ENCODE data around the gene AQP7. TPM values are rescaled to one million over a fixed set of nuclear protein-coding genes. Genes with fewer than 3 reads are reported as not detected.

AQP7 gene
- polyA plus RNA-seq, 1 donor from 2014 or later, result not detected

DNA sequence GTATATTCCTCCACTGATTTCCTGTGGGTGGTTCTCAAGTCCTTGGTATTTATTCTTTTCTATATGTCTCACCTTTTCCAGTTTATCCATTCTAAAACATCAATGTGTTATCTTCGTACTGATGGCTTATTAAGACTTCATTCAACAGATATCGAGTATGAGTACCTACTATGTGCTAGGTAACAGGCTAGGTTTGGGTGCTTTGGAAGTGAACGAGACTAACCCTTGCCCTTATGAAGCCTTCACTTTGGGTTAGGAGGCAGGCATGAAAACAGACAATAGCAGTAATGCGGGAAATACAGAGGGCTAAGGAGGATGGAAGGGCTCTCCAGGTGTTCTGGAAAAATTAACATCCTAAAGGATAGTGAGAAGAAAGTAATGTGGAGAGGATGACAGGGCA, 53.4 kb downstream of the AQP7 start:
- Histone ChIP-seq H2AFZ (ENCODE audit: low read depth, low read length) (no peak overlapping the region), H3K9me2 (ENCODE audit: insufficient read depth, low read length) (no peaks in the 10 kb centered on the region)

DNA sequence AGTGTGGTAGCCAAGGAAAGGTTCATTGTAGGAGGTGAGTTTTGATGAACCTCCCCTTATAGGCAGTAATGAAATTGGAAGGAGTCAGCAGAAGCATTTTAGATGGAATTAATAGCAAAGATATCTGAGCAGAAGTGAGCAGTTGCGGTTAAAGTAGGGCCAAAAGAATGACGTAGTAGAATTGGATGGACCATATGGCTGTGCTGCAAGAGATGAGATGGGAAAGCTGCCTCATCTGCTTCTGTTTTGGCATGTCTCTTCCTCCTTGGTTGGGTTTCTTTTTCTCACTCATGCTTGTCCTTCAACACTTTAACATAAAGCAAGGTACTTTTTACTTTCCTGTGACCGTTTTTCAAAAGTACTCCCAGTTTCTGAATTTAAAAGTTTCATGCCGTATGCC, 55.8 kb downstream of the AQP7 start:
- Histone ChIP-seq H3K4me2 (ENCODE audit: low read length) (no peak overlapping the region), H3K27ac (ENCODE audit: low read length) (no peak overlapping the region), H3K9me2 (ENCODE audit: insufficient read depth, low read length) (no peaks in the 10 kb centered on the region), H3K27me3 (ENCODE audit: insufficient read depth, low read depth, low read length) (no peaks in the 10 kb centered on the region), H4K20me1 (ENCODE audit: insufficient read depth) (no peaks in the 10 kb centered on the region), H2AFZ (ENCODE audit: low read depth, low read length) (no peak overlapping the region), H3K36me3 (ENCODE audit: insufficient read depth, low read length) (peaks cover 5% of the 10 kb centered on the region), H3K79me2 (replicated peaks; ENCODE audit: insufficient read depth, low read length) (no peaks in the 10 kb centered on the region), H3K9ac (ENCODE audit: low read length) (no peak overlapping the region), H3K4me3 (ENCODE audit: low read length) (no peak overlapping the region), H3K9me3 (ENCODE audit: low read length) (no peaks in the 10 kb centered on the region), H3F3A (ENCODE audit: insufficient read depth, low read length, poor library complexity, severe bottlenecking) (no peaks in the 10 kb centered on the region)
- TF ChIP-seq POLR2AphosphoS5 (IDR thresholded peaks at IDR 0.05), result no peak
- TF ChIP-seq MXI1 (conservative IDR thresholded peaks at IDR 0.05; ENCODE audit: poor library complexity, severe bottlenecking), result no peak
- TF ChIP-seq, protein P1, sequence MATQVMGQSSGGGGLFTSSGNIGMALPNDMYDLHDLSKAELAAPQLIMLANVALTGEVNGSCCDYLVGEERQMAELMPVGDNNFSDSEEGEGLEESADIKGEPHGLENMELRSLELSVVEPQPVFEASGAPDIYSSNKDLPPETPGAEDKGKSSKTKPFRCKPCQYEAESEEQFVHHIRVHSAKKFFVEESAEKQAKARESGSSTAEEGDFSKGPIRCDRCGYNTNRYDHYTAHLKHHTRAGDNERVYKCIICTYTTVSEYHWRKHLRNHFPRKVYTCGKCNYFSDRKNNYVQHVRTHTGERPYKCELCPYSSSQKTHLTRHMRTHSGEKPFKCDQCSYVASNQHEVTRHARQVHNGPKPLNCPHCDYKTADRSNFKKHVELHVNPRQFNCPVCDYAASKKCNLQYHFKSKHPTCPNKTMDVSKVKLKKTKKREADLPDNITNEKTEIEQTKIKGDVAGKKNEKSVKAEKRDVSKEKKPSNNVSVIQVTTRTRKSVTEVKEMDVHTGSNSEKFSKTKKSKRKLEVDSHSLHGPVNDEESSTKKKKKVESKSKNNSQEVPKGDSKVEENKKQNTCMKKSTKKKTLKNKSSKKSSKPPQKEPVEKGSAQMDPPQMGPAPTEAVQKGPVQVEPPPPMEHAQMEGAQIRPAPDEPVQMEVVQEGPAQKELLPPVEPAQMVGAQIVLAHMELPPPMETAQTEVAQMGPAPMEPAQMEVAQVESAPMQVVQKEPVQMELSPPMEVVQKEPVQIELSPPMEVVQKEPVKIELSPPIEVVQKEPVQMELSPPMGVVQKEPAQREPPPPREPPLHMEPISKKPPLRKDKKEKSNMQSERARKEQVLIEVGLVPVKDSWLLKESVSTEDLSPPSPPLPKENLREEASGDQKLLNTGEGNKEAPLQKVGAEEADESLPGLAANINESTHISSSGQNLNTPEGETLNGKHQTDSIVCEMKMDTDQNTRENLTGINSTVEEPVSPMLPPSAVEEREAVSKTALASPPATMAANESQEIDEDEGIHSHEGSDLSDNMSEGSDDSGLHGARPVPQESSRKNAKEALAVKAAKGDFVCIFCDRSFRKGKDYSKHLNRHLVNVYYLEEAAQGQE (IDR thresholded peaks at IDR 0.05; ENCODE audit: borderline replicate concordance), result no peak
- TF ChIP-seq EZH2 (IDR thresholded peaks at IDR 0.05; ENCODE audit: borderline replicate concordance, insufficient read depth, low read length, poor library complexity, severe bottlenecking), result no peak
- TF ChIP-seq, protein P2, sequence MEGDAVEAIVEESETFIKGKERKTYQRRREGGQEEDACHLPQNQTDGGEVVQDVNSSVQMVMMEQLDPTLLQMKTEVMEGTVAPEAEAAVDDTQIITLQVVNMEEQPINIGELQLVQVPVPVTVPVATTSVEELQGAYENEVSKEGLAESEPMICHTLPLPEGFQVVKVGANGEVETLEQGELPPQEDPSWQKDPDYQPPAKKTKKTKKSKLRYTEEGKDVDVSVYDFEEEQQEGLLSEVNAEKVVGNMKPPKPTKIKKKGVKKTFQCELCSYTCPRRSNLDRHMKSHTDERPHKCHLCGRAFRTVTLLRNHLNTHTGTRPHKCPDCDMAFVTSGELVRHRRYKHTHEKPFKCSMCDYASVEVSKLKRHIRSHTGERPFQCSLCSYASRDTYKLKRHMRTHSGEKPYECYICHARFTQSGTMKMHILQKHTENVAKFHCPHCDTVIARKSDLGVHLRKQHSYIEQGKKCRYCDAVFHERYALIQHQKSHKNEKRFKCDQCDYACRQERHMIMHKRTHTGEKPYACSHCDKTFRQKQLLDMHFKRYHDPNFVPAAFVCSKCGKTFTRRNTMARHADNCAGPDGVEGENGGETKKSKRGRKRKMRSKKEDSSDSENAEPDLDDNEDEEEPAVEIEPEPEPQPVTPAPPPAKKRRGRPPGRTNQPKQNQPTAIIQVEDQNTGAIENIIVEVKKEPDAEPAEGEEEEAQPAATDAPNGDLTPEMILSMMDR (IDR thresholded peaks at IDR 0.05; ENCODE audit: poor library complexity, severe bottlenecking), result no peak
- TF ChIP-seq SMC3 (conservative IDR thresholded peaks at IDR 0.05; ENCODE audit: poor library complexity), result no peak
- no peak for TF ChIP-seq TAF1 (IDR thresholded peaks at IDR 0.05; ENCODE audit: low read depth)
- no peak for TF ChIP-seq EP300 (conservative IDR thresholded peaks at IDR 0.05; ENCODE audit: poor library complexity, severe bottlenecking)
- TF ChIP-seq RAD21 (conservative IDR thresholded peaks at IDR 0.05), result no peak

More for the DNA sequence above, 53.4 kb downstream of the AQP7 start:
- H3K9me3 ChIP-seq (ENCODE audit: low read length), result no peaks in the 10 kb centered on the region
- H3K9ac ChIP-seq (ENCODE audit: low read length), result no peak overlapping the region
- H3K79me2 ChIP-seq (replicated peaks; ENCODE audit: insufficient read depth, low read length), result no peaks in the 10 kb centered on the region
- no peak for TF ChIP-seq MXI1 (conservative IDR thresholded peaks at IDR 0.05; ENCODE audit: poor library complexity, severe bottlenecking)
- no peaks in the 10 kb centered on the region for H3F3A ChIP-seq (ENCODE audit: insufficient read depth, low read length, poor library complexity, severe bottlenecking)
- no peaks in the 10 kb centered on the region for H4K20me1 ChIP-seq (ENCODE audit: insufficient read depth)
- H3K4me2 ChIP-seq (ENCODE audit: low read length), result no peak overlapping the region
- no peak overlapping the region for H3K4me3 ChIP-seq (ENCODE audit: low read length)
- H3K36me3 ChIP-seq (ENCODE audit: insufficient read depth, low read length), result peaks cover 5% of the 10 kb centered on the region
- H3K27me3 ChIP-seq (ENCODE audit: insufficient read depth, low read depth, low read length), result no peaks in the 10 kb centered on the region
- no peak overlapping the region for H3K27ac ChIP-seq (ENCODE audit: low read length)

DNA sequence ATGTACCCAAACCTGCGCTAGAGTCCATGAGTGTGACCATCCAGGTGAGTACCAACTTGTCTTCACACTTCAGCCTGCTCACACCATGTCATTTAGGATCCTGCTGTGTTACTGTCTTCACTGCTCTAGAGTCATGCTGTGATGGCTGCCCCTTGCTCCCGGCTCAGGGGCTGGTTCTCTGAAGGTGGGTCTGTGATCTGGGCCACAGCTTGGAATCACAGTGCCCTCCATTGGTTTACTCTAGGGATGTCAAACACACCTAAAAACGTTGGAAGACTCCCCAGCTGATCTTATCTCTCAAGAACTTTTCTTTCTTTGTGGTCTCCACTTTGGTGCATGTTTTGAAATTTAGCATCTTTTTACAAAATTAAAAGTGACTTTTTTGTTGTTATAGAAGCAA, 58.2 kb downstream of the AQP7 start:
- H3K9me3 ChIP-seq (ENCODE audit: low read length), result peaks cover 7% of the 10 kb centered on the region
- no peaks in the 10 kb centered on the region for H3K27me3 ChIP-seq (ENCODE audit: insufficient read depth, low read depth, low read length)
- H4K20me1 ChIP-seq (ENCODE audit: insufficient read depth), result no peaks in the 10 kb centered on the region
- H3F3A ChIP-seq (ENCODE audit: insufficient read depth, low read length, poor library complexity, severe bottlenecking), result no peaks in the 10 kb centered on the region
- TF ChIP-seq RAD21 (conservative IDR thresholded peaks at IDR 0.05), result no peak
- TF ChIP-seq MXI1 (conservative IDR thresholded peaks at IDR 0.05; ENCODE audit: poor library complexity, severe bottlenecking), result no peak
- no peak for TF ChIP-seq TAF1 (IDR thresholded peaks at IDR 0.05; ENCODE audit: low read depth)
- TF ChIP-seq, protein P1 (IDR thresholded peaks at IDR 0.05; ENCODE audit: borderline replicate concordance), result no peak
- TF ChIP-seq POLR2AphosphoS5 (IDR thresholded peaks at IDR 0.05), result no peak
- no peak for TF ChIP-seq EZH2 (IDR thresholded peaks at IDR 0.05; ENCODE audit: borderline replicate concordance, insufficient read depth, low read length, poor library complexity, severe bottlenecking)
- no peak for TF ChIP-seq EP300 (conservative IDR thresholded peaks at IDR 0.05; ENCODE audit: poor library complexity, severe bottlenecking)
- no peak overlapping the region for H3K9ac ChIP-seq (ENCODE audit: low read length)
- no peak overlapping the region for H2AFZ ChIP-seq (ENCODE audit: low read depth, low read length)
- H3K79me2 ChIP-seq (replicated peaks; ENCODE audit: insufficient read depth, low read length), result no peaks in the 10 kb centered on the region
- no peak overlapping the region for H3K4me2 ChIP-seq (ENCODE audit: low read length)
- no peak overlapping the region for H3K4me3 ChIP-seq (ENCODE audit: low read length)
- H3K27ac ChIP-seq (ENCODE audit: low read length), result no peak overlapping the region
- peaks cover 9% of the 10 kb centered on the region for H3K36me3 ChIP-seq (ENCODE audit: insufficient read depth, low read length)
- H3K9me2 ChIP-seq (ENCODE audit: insufficient read depth, low read length), result no peaks in the 10 kb centered on the region

All from neural cell (in vitro differentiated cells).